Mucosa of descending colon (tissue), 3 donors: ENCODE data around the gene NAXD. TPM values are rescaled to one million over a fixed set of nuclear protein-coding genes. Genes with fewer than 3 reads are reported as not detected.

Experiments
- ATAC-seq: fragments of 200-7000 bp; cut with Tn5 transposase; one replicate; pipeline ENCODE4 v1.9.1; 2020; ENCODE audit warnings: mild to moderate bottlenecking, moderate library complexity
- DNase-seq, 3 donors: peaks; one replicate each; pipeline ENCODE4 v3.0.0-alpha.2; 2020
- H3K36me3 ChIP-seq: fragments of 200-600 bp; one replicate; pipeline ENCODE4 v1.8.0; 2021; ENCODE audit warnings: low read depth, mild to moderate bottlenecking
- H3K4me1 ChIP-seq: fragments of 200-600 bp; one replicate; pipeline ENCODE4 v1.8.0; 2021; ENCODE audit warnings: low read depth, mild to moderate bottlenecking
- H3K4me3 ChIP-seq: fragments of 200-600 bp; one replicate; pipeline ENCODE4 v1.8.0; 2021; ENCODE audit warnings: mild to moderate bottlenecking
- H3K9me3 ChIP-seq: fragments of 200-600 bp; one replicate; pipeline ENCODE4 v1.8.0; 2021; ENCODE audit warnings: mild to moderate bottlenecking
- intact Hi-C, 2 donors: fragments of 100-400 bp; cut with DNase I in 1 of 2; cut with micrococcal nuclease in 1 of 2; formaldehyde crosslinking; loops; one replicate each; pipeline versions ENCODE4 v1.11.0 to v1.11.1; 2022; cut with DNase I, micrococcal nuclease
- total RNA-seq, 3 donors: library from RNA; stranded (reverse); fragmentation: NEBNext Ultra II Directional in 2 of 3; extraction: Animal tissue kit (Norgen Biotek cat#: 25700) in 2 of 3; gene quantifications; one replicate each; pipeline versions ENCODE4 v1.2.1 to v1.2.4, GENCODE V29; 2021 to 2023
- TF ChIP-seq, protein P1 (sequence below): fragments of 200-600 bp; IDR thresholded peaks from one replicate; pipeline ENCODE4 v1.8.0; 2022; ENCODE audit warnings: antibody characterized with exemption, mild to moderate bottlenecking
- donor health status: DM: no; HTN: no; CAD: no; lungs with moderate emphysema.
- donor health status: DM: no; HTN: no; CAD: no.
- donor health status: DM: no; HTN: yes; CAD: no.

The NAXD gene
- total RNA-seq, 3 donors from 2014 or later, result 32.8 to 49.6 (median 38.8) TPM

DNA sequence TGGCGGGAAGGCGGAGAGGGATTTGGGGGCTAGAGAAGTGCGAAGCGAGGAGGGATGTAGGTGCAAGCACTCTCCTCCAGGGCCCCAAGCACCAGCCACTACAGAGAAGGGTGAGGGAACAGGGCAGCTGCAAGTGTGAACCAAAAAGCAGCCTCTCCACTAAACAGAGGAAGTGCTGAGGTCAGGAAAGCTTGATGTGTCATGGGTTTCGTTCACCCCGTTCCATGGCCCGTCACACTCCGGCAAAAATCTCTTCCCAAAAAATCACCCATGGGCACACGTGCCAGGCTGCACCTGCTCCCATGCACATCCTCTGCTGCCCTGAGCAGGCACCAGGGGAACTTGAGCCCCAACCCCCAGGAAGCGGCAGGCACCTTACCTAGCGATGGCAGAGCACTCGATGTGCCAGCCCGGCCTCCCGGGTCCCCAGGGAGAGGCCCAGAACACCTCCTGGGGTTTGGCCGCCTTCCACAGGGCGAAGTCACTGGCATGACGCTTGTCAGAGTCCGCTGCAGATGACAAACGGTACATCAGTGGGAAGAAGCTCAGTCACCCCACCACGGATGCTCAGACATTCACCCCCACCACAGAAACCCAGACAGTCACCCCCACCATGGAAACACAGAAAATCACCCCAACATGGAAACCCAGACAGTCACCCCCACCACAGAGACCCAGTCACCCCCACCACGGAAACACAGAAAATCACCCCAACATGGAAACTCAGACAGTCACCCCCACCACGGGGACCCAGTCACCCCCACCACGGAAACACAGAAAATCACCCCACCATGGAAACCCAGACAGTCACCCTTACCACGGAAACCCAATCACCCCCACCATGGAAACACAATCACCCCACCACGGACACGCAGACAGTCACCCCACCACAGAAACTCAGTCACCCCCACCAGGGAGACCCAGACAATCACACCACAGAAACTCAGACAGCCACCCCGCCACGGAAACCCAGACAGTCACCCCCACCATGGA, 61.5 kb downstream of the NAXD start:
- TF ChIP-seq, protein P1, sequence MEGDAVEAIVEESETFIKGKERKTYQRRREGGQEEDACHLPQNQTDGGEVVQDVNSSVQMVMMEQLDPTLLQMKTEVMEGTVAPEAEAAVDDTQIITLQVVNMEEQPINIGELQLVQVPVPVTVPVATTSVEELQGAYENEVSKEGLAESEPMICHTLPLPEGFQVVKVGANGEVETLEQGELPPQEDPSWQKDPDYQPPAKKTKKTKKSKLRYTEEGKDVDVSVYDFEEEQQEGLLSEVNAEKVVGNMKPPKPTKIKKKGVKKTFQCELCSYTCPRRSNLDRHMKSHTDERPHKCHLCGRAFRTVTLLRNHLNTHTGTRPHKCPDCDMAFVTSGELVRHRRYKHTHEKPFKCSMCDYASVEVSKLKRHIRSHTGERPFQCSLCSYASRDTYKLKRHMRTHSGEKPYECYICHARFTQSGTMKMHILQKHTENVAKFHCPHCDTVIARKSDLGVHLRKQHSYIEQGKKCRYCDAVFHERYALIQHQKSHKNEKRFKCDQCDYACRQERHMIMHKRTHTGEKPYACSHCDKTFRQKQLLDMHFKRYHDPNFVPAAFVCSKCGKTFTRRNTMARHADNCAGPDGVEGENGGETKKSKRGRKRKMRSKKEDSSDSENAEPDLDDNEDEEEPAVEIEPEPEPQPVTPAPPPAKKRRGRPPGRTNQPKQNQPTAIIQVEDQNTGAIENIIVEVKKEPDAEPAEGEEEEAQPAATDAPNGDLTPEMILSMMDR, result no peak
- ATAC-seq (peak; percentile 78), DNase-seq (peak in 2 of 3 donors; percentile 15 to 59)
- H3K4me3 ChIP-seq, result no peak overlapping the region
- H3K4me1 ChIP-seq, result no peaks in the 10 kb centered on the region
- no peaks in the 10 kb centered on the region for H3K9me3 ChIP-seq
- H3K36me3 ChIP-seq, result peaks cover 6% of the 10 kb centered on the region
- intact Hi-C loops, result no loop called here

DNA sequence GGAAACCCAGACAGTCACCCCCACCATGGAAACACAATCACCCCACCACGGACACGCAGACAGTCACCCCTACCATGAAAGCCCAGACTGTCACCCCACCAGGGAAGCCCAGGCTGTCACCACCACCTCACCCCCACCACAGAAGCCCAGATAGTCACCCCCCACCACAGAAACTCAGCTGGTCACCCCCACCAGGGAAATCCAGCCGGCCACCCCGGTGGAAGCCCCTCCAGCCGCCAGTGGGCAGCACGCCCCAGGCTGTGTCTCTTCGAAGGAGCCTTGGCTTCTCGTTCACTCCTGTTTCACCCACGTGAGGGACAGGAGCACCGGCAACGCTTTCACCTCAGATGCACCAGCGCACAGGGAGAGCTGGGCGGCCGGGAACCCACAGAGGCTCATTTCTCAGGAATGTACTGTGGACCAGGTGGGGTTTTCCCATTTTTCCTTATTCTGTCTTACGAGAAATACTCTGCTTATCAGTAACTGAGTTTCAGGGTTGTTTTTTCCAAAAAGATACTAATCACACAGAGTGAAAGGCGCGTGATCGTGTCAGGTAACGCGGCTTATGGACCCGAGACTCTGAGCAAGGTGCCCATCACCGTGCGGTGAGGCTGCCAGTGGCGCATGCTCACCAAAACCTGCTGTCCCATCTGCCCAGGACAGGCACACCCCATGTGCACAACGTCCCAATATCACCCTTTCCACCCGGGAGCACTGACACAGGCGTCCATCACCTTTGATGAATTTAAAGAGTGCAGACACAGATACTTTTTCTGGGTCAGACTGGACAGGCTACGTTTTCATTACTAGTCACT, 62.6 kb downstream of the NAXD start:
- H3K36me3 ChIP-seq, result peaks cover 6% of the 10 kb centered on the region
- TF ChIP-seq, protein P1, result no peak

DNA sequence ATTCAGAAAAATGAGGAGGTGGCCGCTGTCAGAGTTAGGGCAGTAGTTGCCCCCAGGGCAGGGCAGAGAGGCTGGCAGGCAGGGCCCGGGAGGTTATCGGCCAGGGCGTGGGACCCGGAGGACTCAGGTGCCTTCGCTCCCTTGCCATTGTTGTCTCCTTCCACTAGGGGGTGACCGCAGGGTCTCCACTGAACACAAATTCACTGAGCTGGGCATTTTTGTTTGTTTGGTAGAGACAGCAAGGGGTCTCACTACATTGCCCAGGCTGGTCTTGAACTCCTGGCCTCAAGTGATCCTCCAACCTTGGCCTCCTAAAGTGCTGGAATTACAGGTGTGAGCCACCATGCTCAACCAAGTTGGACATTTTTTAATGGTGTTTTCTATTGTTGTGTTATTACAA, 65.5 kb downstream of the NAXD start:
- Histone ChIP-seq H3K9me3 (no peaks in the 10 kb centered on the region), H3K36me3 (peaks cover 6% of the 10 kb centered on the region), H3K4me3 (no peak overlapping the region), H3K4me1 (no peaks in the 10 kb centered on the region)
- TF ChIP-seq, protein P1, result no peak
- intact Hi-C loops, result no loop called here
- no peak for ATAC-seq
- DNase-seq, result no peak

More for the DNA sequence above, 62.6 kb downstream of the NAXD start:
- intact Hi-C loops, result no loop called here
- no peak overlapping the region for H3K4me3 ChIP-seq
- peak in 1 of 3 donors; percentile 54 for DNase-seq
- ATAC-seq, result no peak
- no peaks in the 10 kb centered on the region for H3K9me3 ChIP-seq
- no peaks in the 10 kb centered on the region for H3K4me1 ChIP-seq

DNA sequence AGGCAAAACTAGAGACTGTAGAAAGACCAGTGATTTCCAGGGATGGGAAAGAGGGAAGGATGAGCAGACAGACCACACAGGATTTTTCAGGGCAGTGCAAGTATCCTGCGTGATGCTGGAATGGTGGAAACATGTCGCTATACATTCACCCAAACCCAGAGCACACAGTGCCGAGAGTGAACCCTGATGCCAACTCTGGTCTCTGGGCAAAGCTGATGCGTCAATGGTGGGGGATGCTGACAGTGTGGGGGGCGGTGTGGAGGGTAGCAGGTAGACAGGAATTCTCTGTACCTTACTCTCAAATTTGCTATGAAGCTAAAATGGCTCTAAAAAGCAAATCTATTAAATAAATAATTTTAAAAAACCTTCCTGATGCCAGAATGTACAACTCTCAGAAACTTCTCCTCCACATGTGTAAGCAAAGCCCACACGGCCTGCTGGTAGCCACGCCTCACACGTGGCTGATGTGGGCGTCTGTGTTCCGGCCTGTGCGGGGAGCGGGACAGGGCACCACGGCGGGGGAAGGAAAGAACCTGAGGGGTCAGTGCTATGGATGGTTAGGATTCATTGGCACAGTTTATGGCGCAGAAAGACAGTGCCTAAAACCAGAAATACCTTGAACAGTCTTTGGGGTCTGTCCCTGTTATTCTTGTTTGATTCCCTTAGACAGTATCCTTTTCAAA, 66.7 kb downstream of the NAXD start:
- Histone ChIP-seq H3K4me1 (no peaks in the 10 kb centered on the region), H3K4me3 (no peak overlapping the region), H3K9me3 (no peaks in the 10 kb centered on the region), H3K36me3 (no peaks in the 10 kb centered on the region)
- TF ChIP-seq, protein P1, result no peak
- ATAC-seq (no peak), DNase-seq (no peak)
- intact Hi-C loops, result no loop called here

DNA sequence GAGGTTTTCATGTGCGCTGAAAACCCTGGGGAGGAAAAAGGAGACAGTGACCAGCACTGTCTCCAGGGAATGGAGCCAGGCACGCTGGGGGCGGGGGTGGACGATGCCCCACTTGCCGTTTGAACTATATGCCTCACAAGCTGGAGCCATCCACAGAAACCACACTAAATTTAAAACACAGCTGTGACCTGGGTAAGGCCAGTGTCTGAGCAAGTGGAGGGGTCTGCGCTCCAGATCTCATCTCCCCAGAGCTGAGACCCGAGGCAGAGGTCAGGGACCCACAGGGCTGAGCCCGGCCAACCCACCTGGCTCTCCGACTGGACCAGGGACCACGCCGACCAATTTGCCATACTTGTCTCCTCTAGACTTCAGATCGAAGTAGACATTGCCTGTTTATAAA, 67.4 kb downstream of the NAXD start:
- no peak for DNase-seq
- intact Hi-C loops, result no loop called here
- Histone ChIP-seq H3K4me3 (no peak overlapping the region), H3K4me1 (no peaks in the 10 kb centered on the region), H3K36me3 (no peaks in the 10 kb centered on the region), H3K9me3 (no peaks in the 10 kb centered on the region)
- TF ChIP-seq, protein P1, result no peak
- ATAC-seq, result no peak
